IPS DF 19.7 (cell line): ENCODE measurements around the gene PODN.

Experiments
- DNase-seq: peaks from one replicate; pipeline ENCODE4 v3.0.0-alpha.2; 2013; ENCODE audit warnings: low read depth, low spot score

Gene PODN

DNA sequence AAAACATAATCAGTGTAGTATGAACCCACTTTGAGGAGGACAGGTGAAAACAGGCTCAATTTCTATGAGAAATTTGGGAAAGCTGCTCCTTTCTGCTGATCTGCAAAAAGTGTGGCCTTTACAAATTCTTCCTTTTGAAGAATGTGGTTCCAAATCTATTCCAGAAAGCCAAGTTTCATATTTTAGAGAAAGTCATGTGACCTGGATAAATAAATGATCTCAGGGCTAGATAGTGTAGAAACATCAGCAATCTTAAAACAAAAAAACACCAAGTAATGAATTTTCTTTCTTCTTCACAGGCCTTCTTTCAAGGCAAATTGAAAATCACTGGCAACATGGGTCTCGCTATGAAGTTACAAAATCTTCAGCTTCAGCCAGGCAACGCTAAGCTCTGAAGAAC is 11.7 kb upstream of the PODN start:
- no peak for DNase-seq

DNA sequence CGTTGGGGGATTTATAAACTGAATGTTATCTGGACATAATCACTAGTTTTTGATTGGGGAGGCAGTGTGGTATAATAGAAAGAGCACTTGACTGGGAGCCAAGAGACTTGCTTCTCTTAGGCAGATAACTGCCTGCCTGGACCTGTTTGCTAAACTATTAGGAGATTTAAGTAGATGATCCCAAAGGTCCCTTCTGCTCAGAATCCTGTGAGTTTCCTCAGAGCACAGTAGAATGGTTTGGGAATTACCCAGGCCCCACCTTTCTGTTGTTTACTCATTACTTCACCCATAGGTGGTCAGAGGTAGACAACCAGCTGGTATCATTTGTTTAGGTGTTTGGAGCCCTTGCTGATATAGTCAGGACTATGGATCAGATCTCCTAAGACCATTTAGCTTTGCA is 10.3 kb upstream of the PODN start:
- DNase-seq, result no peak

DNA sequence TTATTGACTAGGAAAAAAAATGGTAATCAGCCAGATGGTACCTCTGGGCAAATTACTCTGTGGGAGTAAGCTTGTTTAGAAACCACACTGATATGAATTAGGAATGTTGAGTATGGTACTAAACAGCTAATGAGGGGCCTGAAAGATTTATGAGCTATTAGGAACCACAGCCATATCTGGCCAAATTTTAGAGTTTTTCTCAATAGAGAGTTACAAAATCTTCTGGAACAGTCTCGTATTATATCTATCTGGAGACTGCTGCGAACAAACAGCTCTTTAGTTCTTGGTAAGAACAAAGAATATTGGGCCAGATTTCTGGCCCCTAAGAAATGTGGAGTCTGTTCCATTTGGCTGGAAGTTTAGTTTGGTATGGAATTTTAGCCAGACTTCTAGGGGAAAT is 4.9 kb upstream of the PODN start:
- no peak for DNase-seq

DNA sequence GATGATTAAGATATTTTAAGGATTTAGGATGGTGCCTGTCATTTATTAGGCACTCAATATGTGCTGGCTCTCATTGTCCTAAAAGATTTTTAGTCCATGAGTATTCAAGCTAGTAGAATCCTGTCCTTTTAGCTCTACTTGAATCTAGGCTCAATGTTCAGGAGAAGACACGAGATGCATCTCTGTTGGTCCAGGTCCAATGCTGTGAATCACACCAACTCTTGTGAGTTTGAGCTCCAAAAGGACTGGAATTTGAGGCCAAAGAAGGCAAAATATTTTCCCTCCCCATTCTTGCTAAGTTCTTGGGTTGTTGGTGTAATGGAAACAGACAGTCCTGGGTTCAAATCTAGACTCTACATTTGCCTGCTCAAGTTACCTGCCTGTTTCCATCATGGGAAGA is 1.4 kb upstream of the PODN start:
- no peak for DNase-seq

DNA sequence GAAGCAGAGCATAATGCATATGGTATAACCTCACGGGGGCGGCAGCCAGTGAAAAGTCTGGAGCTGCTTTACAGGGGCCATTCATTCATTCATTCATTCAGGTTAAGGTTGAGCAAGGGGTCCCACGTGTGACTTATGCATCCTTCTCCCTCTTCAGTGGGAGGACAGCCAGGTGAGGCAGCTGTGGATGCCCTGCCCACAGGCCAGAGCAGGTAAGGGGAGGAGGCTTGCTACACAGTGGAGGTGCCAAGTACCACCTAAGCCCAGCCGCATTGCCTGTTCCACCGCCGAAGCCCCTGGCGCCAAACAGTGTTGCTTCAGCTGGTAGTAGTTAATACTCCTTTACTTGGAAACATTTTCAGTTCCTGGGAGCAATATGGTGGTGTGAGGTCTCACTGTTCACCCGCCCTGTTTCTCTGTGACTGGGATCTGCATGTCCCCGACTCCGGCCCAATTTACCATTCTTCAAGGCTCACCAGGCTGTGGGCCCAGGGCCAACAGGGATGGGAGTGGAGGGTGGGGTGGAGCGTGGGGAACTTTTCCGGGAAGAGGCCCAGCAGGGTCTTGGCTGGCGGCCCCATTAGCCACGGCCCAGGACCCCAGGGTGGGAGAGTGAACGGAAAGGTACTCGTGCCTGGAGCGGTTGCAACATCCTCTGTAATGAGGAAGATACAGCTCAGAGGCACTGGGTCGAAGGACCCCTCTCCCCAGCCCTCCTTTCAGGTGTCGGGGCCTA is 722 bp upstream of the PODN start:
- no peak for DNase-seq

DNA sequence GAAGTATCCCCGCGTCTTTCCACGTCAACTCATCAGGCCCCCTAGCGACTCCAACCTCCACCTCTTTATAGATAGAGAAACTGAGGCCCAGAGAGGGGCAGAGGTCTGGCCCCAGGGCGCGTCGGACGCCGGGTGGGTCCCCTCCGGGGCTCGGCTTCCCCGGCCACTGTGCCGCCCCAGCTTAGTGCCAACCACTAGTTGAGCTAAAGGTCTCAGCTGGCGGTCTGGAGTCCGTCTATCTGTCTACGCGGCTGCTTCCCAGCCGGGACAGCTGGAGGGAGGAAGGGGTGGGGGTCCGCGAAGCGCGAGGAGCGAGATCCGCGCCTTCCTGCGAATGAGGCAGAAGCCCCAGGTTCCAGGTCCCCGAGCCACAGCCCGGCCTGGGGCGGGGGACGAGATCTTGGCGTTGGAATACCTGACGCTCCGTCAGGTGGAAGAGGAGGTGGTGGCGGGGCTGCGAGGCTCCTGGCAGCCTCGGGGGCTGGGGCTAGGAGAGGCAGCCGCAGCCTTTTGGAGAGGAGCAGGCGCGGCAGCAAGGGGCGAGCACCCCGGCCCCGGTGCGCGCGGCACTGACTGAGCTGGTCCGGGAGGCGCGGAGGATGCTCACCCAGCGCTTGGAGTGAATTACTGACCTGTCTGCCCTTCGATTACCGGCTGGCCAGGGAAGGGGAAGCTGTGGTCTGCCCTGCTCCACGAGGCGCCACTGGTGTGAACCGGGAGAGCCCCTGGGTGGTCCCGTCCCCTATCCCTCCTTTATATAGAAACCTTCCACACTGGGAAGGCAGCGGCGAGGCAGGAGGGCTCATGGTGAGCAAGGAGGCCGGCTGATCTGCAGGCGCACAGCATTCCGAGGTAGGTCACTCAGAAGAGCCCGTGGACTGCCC is 937 bp downstream of the PODN start:
- no peak for DNase-seq

DNA sequence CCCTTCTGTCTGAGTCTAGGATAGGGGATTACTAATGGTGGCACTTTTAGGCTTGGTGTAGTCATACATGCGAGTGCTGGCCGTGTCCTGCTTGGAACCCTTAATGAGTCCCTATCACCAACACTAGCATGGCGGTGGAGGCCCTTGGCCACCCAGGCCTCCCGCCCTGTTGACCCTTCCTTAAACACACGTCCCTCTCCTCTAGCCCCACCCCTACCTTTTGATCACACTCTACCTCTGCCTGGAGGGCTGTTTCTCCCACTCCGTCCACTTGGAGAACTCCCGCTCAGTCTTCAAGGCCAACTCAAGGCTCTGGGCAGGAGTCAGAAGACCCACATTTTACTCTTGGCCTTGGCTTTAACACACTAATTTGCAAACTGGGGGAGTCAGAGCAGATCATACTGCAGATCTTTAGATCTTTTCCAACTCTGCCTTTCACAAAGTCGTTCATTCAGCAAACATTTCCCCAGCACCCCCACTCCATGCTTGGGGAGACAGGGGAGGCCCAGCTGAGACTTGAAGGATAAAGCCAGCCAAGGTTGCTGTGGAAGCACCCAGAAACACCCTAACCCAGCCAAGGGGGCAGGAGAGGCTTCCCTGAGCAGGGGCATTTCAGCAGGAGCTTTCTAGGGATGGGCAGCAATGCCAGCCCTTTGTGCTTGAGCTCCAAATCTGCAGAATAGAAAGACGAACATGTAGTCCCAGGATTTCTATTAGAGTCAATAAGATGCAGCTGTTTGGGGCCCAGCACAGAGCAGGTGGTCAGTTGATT is 1.9 kb downstream of the PODN start:
- DNase-seq, result no peak

DNA sequence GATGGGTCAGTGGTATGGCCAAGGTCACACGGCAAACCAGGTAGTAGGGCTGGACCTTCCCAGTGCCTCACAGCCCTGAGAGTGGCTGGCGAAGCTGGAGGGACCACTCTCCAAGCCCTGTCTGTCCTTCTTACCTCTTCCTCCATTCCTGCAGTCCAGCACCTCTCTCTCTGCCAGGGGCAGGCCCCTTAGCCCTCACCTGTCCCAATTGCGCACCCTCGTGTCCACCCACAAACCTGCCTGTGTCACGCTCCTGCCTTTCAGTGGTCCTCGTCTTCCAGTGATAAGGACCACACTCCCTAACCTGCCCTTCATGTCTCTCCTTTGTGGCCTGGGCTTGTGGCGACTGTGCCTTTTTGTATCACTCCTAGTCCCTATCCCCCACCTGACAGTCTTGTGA is 3.4 kb downstream of the PODN start:
- DNase-seq, result no peak

DNA sequence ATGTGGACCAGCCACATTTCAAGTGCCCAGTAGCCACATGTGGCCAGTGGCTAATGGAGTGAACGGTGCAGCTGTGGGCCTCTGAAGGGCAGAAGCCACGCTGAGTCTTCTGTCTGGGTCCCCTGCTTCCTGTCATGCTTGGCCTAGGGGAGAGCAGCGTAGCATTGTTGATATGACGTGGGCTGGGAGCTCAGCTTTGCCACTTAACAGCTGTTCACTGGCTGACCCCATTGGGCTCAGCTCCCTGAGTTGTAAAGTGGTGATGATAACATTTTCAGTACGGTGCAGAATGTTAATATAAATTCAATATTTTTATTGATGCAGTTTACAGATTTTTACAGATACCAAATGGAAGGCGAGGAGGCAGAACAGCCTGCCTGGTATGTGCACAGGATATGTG is 4.5 kb downstream of the PODN start:
- DNase-seq, result no peak

DNA sequence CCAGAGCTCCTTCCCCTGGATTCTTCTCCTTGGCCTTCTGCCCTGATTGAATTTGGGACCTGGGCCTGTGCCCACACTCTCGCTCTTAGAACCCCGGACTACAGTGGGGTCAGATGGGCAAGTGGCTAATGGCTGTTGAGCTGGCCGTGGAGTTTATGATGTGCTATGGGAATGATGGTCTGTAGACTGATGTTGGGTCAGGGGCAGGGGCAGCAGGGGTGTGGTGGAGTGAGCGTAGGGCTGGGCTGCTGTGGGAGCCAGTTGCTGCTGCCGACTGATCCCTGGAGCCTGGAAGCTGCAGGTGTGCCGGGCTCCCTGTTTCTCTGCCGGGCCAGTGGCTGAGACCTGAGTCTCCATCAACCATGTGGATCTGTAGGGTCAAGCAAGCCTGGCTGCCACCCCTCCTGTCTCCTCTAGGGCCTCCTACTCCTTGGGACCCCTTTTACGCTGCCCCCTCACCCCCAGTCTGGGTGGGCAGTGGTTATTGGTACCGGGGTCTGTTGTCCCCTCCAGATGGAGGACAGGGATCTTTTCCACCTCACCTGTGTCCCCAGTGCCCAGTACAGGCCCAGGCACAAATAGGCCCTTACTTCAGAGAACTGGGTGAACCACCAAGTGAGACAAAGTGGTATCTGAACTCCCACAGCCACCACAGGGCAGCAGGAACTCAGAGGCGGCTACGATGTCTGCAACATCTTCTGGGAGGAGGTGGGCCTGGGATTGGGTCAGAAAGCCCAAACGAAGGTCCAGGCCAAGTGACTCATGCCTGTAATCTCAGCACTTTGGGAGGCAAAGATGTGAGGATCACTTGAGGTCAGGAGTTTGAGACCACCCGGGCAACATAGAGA is 5.1 kb downstream of the PODN start:
- DNase-seq, result no peak

DNA sequence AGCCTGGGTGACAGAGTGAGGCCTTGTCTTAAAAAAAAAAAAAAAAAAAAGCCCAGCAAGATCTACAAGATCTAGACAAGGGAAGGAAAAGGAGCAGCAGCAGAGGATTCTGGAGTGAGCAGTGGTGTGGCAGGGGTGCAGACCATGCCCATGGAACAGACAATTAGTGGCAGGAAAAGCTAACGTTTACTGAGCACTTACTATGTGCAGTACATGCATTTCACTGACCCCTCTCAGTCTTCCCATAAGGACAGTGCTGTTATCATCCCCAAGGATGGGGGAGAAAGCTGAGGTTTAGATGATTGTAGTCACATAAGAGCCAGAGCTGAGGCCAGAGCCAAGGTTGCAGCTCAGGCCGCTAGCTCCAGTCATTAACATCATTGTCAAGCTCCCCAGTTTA is 5.9 kb downstream of the PODN start:
- no peak for DNase-seq

DNA sequence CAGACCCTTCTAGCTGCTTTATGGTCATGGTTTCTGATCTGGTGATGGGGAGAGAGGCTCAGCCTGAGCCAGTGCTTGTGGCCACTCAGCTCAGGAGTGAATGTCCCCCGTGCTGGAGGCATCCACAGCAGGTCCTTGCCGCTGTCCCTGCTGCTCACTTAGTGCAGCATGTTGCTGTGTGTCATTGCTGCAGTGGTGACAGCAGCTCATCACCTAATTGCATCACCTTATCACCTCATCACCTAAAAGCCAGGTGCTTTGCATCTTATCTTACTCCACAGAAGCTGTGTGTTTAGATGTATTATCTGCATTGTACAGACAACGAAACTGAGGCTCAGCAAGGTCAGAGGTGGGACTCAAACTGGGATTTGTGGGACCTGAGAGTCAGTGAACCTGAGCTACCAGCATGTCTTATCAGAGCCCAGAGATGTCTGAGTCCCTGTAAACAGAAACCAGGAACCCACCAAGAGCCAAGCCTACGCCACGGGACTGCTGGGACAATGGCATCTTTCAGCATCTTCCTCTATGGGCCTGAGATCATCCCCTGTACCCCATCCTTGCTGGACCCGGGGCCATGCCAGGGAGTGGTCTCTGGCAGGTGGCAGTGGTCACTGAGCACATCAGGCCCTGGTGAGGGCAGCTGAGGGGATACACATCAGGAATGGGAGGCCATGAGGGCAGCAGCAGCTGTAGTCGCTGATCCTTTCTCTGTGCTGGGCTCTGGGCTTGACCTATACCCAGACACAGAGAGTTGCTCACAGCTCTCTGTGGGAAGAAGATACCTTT is 6.5 kb downstream of the PODN start:
- no peak for DNase-seq

DNA sequence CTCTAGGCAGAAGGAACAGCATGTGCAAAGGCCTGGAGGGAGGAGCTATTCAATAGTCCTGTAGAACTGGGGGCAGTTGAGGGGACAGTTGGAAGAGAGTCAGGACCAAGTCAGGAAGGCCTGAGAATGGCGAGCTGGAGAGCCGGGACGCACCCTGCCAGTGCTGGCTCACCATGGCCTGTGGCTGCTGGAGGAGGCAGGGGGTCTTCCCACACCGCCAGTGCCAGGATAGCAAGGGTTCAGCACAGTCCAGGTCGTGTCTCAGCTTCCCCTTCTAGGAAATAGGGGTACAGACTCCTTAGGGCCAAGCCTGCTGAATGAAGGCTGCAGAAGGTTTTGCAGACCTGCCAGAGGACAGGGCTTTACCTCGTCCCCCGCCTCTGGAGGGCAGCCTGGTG is 7.3 kb downstream of the PODN start:
- no peak for DNase-seq

DNA sequence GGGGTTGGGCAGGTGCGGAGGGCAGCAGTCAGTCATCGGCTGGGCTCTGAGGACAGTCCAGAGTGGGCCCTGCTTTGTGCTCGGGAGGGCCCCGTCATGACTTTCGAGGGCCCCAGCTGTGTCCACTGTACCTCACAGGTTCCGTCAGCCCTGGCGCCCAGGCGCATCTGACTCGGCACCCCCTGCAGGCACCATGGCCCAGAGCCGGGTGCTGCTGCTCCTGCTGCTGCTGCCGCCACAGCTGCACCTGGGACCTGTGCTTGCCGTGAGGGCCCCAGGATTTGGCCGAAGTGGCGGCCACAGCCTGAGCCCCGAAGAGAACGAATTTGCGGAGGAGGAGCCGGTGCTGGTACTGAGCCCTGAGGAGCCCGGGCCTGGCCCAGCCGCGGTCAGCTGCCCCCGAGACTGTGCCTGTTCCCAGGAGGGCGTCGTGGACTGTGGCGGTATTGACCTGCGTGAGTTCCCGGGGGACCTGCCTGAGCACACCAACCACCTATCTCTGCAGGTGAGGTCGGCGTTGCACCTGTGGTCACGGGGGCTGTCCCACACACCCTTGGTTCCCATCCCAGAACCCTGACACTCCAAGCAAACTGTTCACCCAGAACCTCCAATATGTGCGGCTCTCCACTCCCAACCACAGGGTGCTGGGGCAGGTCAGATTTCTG is 7.8 kb downstream of the PODN start:
- DNase-seq, result no peak

DNA sequence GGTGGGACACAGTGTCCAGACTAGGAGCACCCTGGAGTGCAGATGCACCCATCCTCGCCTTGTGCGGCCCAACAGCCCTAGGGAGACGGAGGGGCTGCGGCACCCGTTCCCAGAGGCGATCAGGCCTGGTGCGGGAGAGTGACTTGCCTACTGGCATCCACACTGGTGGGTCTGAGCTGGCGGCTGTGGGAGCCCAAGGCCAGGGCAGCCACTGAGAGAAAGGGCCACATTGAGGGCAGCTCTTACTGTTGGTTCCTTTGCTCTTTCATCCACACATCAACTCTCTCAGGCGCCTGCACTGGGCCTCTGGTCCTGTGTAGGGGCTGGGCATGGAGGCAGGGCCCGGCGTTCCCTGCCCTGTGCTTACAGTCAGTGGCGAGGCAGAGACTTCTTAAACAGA is 8.6 kb downstream of the PODN start:
- no peak for DNase-seq

DNA sequence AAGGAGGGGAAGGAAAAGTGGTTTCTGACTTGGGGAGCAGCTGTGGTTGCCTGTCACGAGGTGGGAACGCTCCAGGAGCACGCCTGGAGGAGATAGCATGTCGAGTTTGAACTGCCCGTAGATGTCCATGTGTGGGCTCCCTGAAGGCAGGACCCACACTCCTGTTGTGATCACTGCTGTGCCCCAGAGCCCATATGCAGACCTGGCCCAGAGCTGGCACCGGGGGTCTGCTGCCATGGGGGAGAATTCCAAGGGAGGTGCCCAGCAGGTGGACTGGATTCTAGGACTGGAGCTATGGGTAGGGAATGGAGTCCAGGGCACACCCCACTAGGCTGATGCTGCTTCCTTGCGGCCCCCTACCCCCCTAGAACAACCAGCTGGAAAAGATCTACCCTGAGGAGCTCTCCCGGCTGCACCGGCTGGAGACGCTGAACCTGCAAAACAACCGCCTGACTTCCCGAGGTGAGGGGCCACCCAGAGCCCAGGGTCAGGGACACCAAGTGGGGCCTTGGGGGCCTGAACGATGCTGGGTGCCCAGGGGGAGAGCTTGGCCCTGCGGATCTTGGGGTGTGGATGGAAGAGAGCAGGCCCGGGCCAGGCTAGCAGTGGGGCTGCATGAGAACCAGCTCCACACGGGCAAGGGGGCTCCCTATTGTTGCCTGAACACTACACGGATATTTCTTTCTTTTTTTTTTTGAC is 9.3 kb downstream of the PODN start:
- DNase-seq, result no peak

DNA sequence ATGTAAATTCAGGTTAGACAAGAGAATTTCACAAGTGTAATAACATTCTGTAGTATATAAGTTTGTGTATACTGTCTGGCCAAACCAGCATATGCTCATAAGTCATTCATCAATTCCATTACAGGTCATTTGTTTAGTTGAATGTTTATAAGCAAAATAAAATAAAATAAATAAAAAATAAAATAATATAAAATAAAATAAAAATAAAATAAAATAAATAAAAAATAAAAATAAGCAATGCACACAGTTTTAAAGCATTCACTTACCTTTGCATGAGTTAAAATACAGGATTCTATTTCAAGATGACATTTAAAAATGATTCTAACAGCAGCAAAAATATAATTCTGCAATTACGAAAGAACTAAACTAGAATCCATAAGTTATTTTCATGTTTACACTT is 9.9 kb downstream of the PODN start:
- no peak for DNase-seq

DNA sequence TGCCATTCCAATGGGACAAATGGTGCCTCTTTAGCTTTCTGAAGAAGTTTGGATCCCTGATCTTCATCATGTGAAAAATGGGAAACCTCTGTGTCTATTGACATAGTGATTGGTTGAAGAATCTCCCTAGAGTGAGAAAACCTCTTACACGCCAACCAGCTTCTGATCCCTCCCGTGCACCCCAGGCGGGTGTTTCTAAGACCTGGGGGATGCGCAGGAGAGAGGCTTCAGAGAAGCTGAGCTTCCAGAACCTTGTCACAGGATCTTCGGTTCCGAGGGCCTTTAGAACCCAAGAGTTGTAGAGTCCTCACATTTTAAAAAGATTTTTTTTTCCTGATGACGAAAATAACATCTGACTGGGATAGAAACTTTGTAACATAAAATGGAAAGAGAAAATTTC is 11.3 kb downstream of the PODN start:
- DNase-seq, result no peak

DNA sequence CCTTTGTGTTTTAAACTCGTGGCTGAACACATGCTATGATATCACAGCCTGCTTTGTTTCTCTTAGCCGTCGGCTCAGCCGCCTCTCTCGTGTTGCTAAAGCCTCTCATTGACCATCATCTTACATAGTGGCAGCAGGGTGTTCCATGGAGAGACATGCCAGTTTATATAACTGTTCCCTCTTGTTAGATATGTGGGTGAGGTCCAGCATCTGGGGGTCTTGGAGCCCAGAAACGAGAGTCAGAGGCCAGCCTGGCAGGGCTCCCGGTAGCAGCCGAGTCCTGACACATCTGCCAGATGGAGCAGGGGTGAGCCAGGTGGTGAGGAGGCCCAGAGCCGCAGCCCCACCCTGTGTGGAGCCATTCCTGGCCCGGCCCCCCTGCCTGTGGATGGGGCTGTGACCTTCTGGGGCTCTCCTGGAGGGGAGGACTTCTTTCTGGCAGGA is 11.9 kb downstream of the PODN start:
- no peak for DNase-seq
